ENCODE measurements around the gene LPAR6. TPM values are rescaled to one million over a fixed set of nuclear protein-coding genes. Genes with fewer than 3 reads are reported as not detected.

The LPAR6 gene
- total RNA-seq, 1 donor from 2014 or later: 98.0 TPM

GRCh38 chr13:48405875-48406274 lies 7.0 kb downstream of the LPAR6 start:
- Mint-ChIP-seq H3K4me1 (ENCODE audit: unreplicated experiment) (peaks cover 26% of the 10 kb centered on the region), H3K9me3 (ENCODE audit: unreplicated experiment) (no peaks in the 10 kb centered on the region), H3K4me3 (ENCODE audit: unreplicated experiment) (no peak overlapping the region), H3K36me3 (ENCODE audit: low read depth, unreplicated experiment) (peaks cover 18% of the 10 kb centered on the region), H3K27ac (ENCODE audit: unreplicated experiment) (no peak overlapping the region), H3K27me3 (ENCODE audit: unreplicated experiment) (peaks cover 2% of the 10 kb centered on the region)
- TF ChIP-seq, protein P1, sequence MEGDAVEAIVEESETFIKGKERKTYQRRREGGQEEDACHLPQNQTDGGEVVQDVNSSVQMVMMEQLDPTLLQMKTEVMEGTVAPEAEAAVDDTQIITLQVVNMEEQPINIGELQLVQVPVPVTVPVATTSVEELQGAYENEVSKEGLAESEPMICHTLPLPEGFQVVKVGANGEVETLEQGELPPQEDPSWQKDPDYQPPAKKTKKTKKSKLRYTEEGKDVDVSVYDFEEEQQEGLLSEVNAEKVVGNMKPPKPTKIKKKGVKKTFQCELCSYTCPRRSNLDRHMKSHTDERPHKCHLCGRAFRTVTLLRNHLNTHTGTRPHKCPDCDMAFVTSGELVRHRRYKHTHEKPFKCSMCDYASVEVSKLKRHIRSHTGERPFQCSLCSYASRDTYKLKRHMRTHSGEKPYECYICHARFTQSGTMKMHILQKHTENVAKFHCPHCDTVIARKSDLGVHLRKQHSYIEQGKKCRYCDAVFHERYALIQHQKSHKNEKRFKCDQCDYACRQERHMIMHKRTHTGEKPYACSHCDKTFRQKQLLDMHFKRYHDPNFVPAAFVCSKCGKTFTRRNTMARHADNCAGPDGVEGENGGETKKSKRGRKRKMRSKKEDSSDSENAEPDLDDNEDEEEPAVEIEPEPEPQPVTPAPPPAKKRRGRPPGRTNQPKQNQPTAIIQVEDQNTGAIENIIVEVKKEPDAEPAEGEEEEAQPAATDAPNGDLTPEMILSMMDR (IDR thresholded peaks at IDR 0.05; ENCODE audit: unreplicated experiment): no peak
- DNase-seq (ENCODE audit: low spot score): no peak

DNA sequence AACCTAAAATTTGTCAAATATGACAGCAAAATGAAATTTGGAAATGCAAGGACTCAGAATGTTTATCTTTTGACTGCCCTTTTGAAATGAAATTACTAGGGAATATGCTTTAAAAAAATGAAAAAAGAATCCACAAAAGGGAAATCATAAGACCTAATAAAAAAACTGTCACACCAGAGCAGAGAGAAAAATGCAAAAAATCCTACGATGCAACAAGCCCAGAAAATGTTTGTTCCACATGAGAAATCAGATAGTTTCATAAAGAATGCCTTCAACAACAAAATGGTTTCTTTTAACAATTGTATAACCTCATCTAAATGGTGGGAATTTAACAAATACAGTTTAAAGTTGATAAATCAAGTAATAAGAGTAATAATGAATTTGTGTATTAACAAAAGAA lies 8.0 kb downstream of the LPAR6 start:
- no peak overlapping the region for H3K27ac Mint-ChIP-seq (ENCODE audit: unreplicated experiment)
- H3K4me3 Mint-ChIP-seq (ENCODE audit: unreplicated experiment): no peak overlapping the region
- H3K36me3 Mint-ChIP-seq (ENCODE audit: low read depth, unreplicated experiment): peaks cover 10% of the 10 kb centered on the region
- peaks cover 2% of the 10 kb centered on the region for H3K27me3 Mint-ChIP-seq (ENCODE audit: unreplicated experiment)
- no peak for DNase-seq (ENCODE audit: low spot score)
- TF ChIP-seq, protein P1 (IDR thresholded peaks at IDR 0.05; ENCODE audit: unreplicated experiment): no peak
- H3K4me1 Mint-ChIP-seq (ENCODE audit: unreplicated experiment): peaks cover 30% of the 10 kb centered on the region
- H3K9me3 Mint-ChIP-seq (ENCODE audit: unreplicated experiment): no peaks in the 10 kb centered on the region

- Mint-ChIP-seq H3K27me3 (ENCODE audit: unreplicated experiment) (peaks cover 2% of the 10 kb centered on the region), H3K9me3 (ENCODE audit: unreplicated experiment) (no peaks in the 10 kb centered on the region), H3K36me3 (ENCODE audit: low read depth, unreplicated experiment) (peaks cover 4% of the 10 kb centered on the region), H3K4me1 (ENCODE audit: unreplicated experiment) (peaks cover 29% of the 10 kb centered on the region), H3K4me3 (ENCODE audit: unreplicated experiment) (peak overlapping the region; percentile 58), H3K27ac (ENCODE audit: unreplicated experiment) (no peak overlapping the region)
- TF ChIP-seq, protein P1 (IDR thresholded peaks at IDR 0.05; ENCODE audit: unreplicated experiment): no peak
- DNase-seq (ENCODE audit: low spot score): no peak
These were observed 9.0 kb downstream of the LPAR6 start for GRCh38 chr13:48403913-48404312.

- no peaks in the 10 kb centered on the region for H3K36me3 Mint-ChIP-seq (ENCODE audit: low read depth, unreplicated experiment)
- TF ChIP-seq, protein P1 (IDR thresholded peaks at IDR 0.05; ENCODE audit: unreplicated experiment): no peak
- H3K4me1 Mint-ChIP-seq (ENCODE audit: unreplicated experiment): peaks cover 25% of the 10 kb centered on the region
- H3K27me3 Mint-ChIP-seq (ENCODE audit: unreplicated experiment): peaks cover 2% of the 10 kb centered on the region
- H3K4me3 Mint-ChIP-seq (ENCODE audit: unreplicated experiment): no peak overlapping the region
- DNase-seq (ENCODE audit: low spot score): no peak
- no peaks in the 10 kb centered on the region for H3K9me3 Mint-ChIP-seq (ENCODE audit: unreplicated experiment)
- H3K27ac Mint-ChIP-seq (ENCODE audit: unreplicated experiment): no peak overlapping the region
These were observed 9.7 kb downstream of the LPAR6 start for GRCh38 chr13:48403151-48403631.

DNA sequence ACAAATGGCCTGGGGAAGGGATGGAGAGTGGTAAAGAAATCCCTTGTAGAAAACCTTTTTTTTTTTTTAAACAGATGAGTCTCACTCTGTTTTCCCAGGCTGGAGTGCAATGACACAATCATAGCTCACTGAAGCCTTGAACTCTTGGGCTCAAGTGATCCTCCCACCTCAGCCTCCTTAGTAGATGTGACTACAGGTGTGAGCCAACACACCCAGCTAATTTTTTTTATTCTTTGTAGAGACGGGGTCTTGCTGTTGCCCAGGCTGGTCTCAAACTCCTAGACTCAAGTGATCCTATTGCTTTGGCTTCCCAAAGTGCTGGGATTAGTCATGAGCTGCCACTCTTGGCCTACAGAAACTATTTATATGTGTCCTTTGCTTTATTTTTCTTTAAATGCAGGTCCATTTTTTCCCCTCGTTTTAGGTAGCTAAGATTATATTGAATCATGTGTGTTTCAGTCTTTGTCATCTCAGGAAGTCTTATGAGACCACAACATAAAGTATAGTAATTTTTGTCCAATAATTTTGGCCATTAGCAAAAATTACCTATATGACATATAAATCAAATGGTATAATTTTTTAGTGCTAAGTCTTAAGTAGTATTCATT lies 10.5 kb downstream of the LPAR6 start:
- H3K27me3 Mint-ChIP-seq (ENCODE audit: unreplicated experiment): peaks cover 2% of the 10 kb centered on the region
- H3K27ac Mint-ChIP-seq (ENCODE audit: unreplicated experiment): no peak overlapping the region
- TF ChIP-seq, protein P1 (IDR thresholded peaks at IDR 0.05; ENCODE audit: unreplicated experiment): no peak
- H3K4me3 Mint-ChIP-seq (ENCODE audit: unreplicated experiment): no peak overlapping the region
- H3K4me1 Mint-ChIP-seq (ENCODE audit: unreplicated experiment): peaks cover 24% of the 10 kb centered on the region
- DNase-seq (ENCODE audit: low spot score): no peak
- H3K36me3 Mint-ChIP-seq (ENCODE audit: low read depth, unreplicated experiment): no peaks in the 10 kb centered on the region
- H3K9me3 Mint-ChIP-seq (ENCODE audit: unreplicated experiment): no peaks in the 10 kb centered on the region

Data from endothelial cell (in vitro differentiated cells).